IPS DF 6.9 (cell line): Measurements from ENCODE around the gene IQGAP2.
"Not testable (repeated sequence)": the region's sequence is repeated elsewhere in the genome, so short reads cannot be mapped to it uniquely, and the experiment has no call there.

Experiments used
- DNase-seq: peaks from one replicate; pipeline ENCODE4 v3.0.0-alpha.2; 2013; ENCODE audit warnings: low read depth, low spot score
- H3K27ac ChIP-seq: one replicate; pipeline ENCODE4 v1.5.1; 2013; ENCODE audit warnings: low read length, control low read depth
- H3K27me3 ChIP-seq: 2 replicates; pipeline ENCODE4 v1.6.1; 2013; ENCODE audit warnings: mild to moderate bottlenecking, low read length; ENCODE audit not compliant: control insufficient read depth, insufficient read depth
- H3K36me3 ChIP-seq: 2 replicates; pipeline ENCODE4 v1.6.1; 2013; ENCODE audit warnings: low read length; ENCODE audit not compliant: control insufficient read depth, insufficient read depth
- H3K4me1 ChIP-seq: 2 replicates; pipeline ENCODE4 v1.6.1; 2013; ENCODE audit warnings: low read length; ENCODE audit not compliant: control insufficient read depth, insufficient read depth
- H3K4me3 ChIP-seq: 2 replicates; pipeline ENCODE4 v1.5.1; 2013; ENCODE audit warnings: mild to moderate bottlenecking, low read length
- H3K9me3 ChIP-seq: 2 replicates; pipeline ENCODE4 v1.6.1; 2013; ENCODE audit warnings: low read length, inconsistent platforms; ENCODE audit not compliant: control insufficient read depth, insufficient read depth
- WGBS: extraction: QIAGEN DNeasy Blood & Tissue Kit; methylation state at CpG from one replicate; pipeline ENCODE4 v1.1.7; 2013; ENCODE audit warnings: mixed read lengths, missing lambda C conversion rate; ENCODE audit not compliant: insufficient read length, insufficient coverage; 5-methylcytosine and 5-hydroxymethylcytosine counted together

IQGAP2 gene

DNA sequence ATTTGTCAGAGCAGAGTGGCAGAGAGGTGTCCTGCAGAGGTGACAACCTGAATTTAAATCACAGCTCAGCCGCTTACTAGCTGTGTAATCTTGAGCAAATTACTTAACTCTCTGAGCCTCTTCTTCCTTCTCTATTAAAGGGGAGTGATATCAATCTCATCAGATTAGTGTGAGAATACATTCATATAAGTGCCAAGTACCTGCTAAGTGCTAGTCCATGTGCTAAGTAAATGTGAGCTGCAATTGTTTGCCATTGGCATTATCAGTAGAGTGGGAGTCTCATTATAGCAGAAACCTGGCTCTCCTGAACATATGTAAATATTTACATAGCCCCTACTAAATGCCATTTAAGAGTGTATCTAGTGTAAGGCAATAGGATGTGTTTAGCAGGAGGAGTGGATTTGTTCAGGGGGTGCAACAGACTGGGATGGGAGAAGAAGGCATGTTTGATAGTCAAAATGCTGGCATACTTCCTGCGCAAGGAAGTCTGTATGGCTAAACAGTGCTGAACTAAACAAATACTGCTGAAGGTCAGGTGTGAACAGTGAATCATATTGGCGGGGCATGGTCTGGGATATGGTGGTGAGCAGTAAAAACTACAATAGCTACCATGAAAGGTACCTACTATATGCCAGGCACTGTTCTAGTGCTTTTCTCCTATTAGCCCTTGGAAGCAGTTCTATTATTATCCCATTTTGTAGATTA is 145.6 kb downstream of the IQGAP2 start:
- H3K27ac ChIP-seq, result no peak overlapping the region
- peaks cover 3% of the 10 kb centered on the region; the same call in 1 of the 2 replicates for H3K4me1 ChIP-seq
- no peak for DNase-seq
- H3K27me3 ChIP-seq, result no peaks in the 10 kb centered on the region
- no peaks in the 10 kb centered on the region for H3K9me3 ChIP-seq
- WGBS, result no CpG with 5 or more reads among the region's 3 CpGs
- H3K36me3 ChIP-seq, result no peaks in the 10 kb centered on the region
- H3K4me3 ChIP-seq, result no peak overlapping the region

DNA sequence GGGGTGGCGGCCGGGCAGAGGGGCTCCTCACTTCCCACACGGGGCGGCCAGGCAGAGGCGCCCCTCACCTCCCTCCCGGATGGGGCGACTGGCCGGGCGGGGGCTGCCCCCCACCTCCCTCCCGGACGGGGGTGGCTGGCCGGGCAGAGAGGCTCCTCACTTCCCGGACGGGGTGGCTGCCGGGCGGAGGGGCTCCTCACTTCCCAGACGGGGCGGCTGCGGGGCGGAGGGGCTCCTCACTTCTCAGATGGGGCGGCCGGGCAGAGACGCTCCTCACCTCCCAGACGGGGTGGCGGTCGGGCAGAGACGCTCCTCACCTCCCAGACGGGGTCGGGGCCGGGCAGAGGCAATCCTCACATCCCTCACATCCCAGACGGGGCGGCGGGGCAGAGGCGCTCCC is 147.8 kb downstream of the IQGAP2 start:
- not testable (repeated sequence) for H3K36me3 ChIP-seq, H3K27ac ChIP-seq, DNase-seq, H3K4me1 ChIP-seq, H3K4me3 ChIP-seq, H3K27me3 ChIP-seq, H3K9me3 ChIP-seq
- WGBS, result no CpG with 5 or more reads among the region's 34 CpGs

DNA sequence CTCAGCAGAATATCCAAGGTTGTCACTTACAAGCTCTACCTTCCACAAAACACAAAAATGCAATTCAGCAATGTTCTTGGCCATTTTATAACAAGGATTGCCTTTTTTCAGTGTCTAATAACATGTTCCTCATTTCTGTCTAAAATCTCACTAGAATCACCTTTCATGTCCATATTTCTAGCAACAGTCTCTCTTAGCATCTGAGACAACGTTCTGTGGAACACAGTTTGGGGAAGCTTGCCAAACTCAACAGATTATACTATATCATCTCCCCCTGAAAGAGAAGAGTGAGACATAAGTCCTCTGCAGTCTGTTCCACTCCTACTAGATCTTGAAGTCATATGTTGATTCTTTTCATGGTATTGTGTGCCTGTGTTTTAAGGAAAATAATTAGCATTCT is 149.5 kb downstream of the IQGAP2 start:
- Histone ChIP-seq H3K27me3 (no peaks in the 10 kb centered on the region), H3K36me3 (no peaks in the 10 kb centered on the region), H3K27ac (no peak overlapping the region), H3K9me3 (no peaks in the 10 kb centered on the region), H3K4me3 (no peak overlapping the region), H3K4me1 (no peaks in the 10 kb centered on the region)
- WGBS, result no CpG with 5 or more reads among the region's 1 CpG
- no peak for DNase-seq

DNA sequence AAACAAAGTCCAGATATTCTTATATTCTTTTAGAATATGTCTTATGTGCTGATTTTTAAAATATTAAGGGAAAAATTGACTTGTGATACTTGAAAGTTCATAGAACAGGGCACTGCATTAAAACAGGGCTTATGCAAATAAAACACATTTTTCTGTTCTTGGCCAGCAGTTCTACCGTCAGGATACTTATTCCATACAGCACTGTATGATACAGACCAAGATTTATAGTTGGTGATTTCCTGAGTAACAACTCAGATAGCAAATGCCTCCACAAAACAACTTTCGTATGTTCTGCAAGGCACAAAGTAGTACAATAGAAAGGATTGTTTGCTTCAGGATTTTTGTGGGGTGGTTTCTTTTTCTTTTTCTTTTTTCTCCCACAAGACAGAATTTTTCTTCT is 150.2 kb downstream of the IQGAP2 start:
- DNase-seq, result no peak
- no peak overlapping the region for H3K4me3 ChIP-seq
- H3K27ac ChIP-seq, result no peak overlapping the region
- H3K4me1 ChIP-seq, result no peaks in the 10 kb centered on the region
- H3K36me3 ChIP-seq, result no peaks in the 10 kb centered on the region
- no peaks in the 10 kb centered on the region for H3K9me3 ChIP-seq
- no peaks in the 10 kb centered on the region for H3K27me3 ChIP-seq
- no CpG with 5 or more reads among the region's 2 CpGs for WGBS

DNA sequence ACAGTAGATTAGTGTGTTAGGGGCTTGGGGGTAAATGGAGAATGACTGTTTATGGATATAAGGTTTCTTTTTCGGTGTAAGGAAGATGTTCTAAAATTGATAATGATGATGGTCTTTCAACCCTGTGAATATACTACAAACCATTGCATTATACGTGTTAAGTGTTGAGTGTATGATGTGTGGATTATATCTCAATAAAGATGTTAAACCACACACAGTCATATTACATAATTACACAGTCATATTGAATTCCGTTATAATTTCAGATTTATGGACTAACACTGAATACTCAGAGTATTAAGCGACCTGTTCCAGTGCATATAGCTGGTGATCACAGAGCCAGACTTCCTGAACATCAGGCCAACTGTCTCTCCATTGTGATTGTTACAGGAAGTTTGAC is 152.0 kb downstream of the IQGAP2 start:
- Histone ChIP-seq H3K9me3 (no peaks in the 10 kb centered on the region), H3K4me3 (no peak overlapping the region), H3K36me3 (no peaks in the 10 kb centered on the region), H3K27me3 (no peaks in the 10 kb centered on the region), H3K27ac (no peak overlapping the region), H3K4me1 (no peaks in the 10 kb centered on the region)
- no peak for DNase-seq
- WGBS, result no CpG with 5 or more reads among the region's 4 CpGs

DNA sequence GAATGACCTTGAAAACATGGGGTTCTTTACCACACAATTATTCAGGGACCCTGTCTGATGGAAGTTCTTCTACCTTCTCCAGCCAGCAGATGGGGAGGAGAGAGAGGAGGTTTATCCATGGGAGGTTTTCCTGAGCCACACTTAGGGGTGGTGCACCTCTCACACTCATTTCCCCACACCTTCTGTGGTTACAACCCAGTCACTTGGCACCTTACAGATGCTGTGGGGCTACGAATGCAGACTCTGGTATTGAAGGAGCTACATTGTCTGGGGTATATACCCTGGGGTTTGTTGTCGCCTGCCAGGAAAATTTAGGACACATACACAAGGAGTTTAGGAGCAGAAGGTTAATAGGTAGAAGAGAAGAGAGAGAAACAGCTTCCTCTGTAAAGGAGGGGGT is 152.6 kb downstream of the IQGAP2 start:
- H3K36me3 ChIP-seq, result no peaks in the 10 kb centered on the region
- no CpG with 5 or more reads among the region's 2 CpGs for WGBS
- no peak for DNase-seq
- H3K4me3 ChIP-seq, result no peak overlapping the region
- no peak overlapping the region for H3K27ac ChIP-seq
- H3K9me3 ChIP-seq, result no peaks in the 10 kb centered on the region
- no peaks in the 10 kb centered on the region for H3K4me1 ChIP-seq
- no peaks in the 10 kb centered on the region for H3K27me3 ChIP-seq

DNA sequence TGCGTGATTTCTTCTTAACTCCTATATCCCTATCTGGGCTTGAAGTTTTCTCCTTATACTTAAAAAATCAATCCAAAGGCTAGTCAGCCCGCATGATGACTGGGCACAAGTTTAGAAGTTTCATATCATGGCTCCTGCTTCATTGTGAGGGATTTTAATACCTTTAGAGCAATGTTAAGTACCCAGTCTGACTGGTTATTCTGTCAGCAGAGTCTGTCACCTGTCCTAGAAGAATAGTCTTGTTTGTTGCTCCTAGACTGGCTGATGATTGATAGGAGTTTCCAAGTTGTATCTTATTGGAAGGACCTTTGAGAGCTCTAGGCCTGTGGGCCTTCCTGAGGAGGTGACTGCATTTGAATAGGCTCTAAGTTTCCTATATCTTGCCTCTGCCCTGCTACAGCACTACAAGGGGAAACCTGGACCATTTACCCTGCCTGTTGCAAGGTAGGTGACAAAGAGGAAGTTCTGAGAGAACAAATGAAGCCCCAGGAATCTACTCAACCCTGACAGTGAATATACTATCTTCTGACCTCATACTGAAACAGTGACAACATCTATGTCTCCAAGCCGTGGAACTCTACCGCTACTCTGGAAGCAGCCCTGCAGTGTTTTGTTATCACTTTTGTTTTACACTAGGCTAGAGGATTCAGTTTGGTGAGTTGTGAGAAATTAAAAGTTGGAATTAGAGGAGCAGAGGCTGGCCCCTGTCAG is 153.6 kb downstream of the IQGAP2 start:
- H3K27me3 ChIP-seq, result no peaks in the 10 kb centered on the region
- no peaks in the 10 kb centered on the region for H3K4me1 ChIP-seq
- no peak overlapping the region for H3K4me3 ChIP-seq
- H3K9me3 ChIP-seq, result no peaks in the 10 kb centered on the region
- H3K27ac ChIP-seq, result no peak overlapping the region
- no peak for DNase-seq
- no CpG with 5 or more reads among the region's 4 CpGs for WGBS
- H3K36me3 ChIP-seq, result no peaks in the 10 kb centered on the region

DNA sequence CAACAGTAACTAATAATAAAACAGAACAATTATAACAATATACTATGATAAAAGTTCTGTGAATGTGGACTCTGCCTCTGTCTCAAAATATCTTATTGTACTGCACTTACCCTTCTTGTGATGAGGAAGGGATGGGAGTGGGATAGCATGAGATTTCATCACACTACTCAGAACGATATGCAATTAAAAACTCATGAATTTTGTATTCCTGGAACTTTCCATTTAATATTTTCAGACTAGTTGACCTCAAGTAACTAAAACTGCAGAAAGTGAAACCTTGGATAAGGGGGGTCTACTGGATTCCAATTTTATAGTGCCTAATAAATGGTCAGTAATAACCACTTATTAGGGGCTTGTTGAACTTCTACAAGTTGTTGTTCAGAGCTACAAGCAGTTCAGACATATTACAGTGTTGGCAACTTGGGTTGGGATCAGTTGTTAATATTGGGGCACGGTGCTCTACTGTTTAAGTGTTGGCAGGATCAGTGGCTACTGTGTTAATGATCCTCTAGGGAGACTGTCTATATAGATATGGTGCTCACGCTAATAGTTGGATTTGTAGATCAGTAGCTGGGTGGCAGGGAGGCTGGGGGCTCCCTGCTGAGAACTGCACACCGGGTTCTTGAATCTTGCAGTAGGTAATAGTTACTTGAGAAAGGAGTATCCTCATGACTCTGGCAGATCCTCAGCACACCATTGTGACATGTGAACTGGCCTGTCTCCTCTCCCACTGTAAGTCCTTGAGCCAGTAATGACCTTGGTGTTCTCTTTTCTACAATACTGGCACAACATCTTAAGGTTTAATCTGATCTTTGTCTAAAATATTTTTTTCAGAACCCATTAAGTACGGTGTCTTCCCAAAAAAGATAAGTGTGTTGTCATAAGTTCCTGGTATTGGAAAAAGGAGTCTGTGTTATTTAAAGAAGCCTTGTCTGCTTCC is 158.1 kb downstream of the IQGAP2 start:
- Histone ChIP-seq H3K27ac (no peak overlapping the region), H3K4me3 (no peak overlapping the region), H3K9me3 (no peaks in the 10 kb centered on the region), H3K27me3 (no peaks in the 10 kb centered on the region), H3K4me1 (peaks cover 1% of the 10 kb centered on the region; the same call in 1 of the 2 replicates), H3K36me3 (no peaks in the 10 kb centered on the region)
- no peak for DNase-seq
- no CpG with 5 or more reads among the region's 5 CpGs for WGBS

DNA sequence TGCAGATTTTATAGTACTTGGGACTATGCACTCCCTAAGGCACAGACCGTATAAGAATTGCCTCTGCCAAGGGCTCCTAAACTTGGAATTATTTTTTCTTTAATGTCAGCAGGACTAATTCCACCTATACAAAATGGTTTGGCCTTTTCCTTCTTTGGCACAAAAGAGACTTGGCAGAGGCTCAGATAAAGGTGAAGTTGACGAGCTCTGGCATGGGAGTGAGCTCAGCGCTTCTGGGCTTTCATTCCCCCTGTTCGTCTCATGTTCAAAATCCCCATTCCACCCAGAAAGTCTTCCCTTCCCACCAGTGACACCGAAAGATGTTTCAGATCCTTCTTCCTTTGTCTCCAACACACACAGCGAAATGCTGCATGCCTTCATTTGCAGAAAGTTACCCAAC is 158.9 kb downstream of the IQGAP2 start:
- Histone ChIP-seq H3K4me3 (no peak overlapping the region), H3K27ac (no peak overlapping the region), H3K4me1 (peaks cover 1% of the 10 kb centered on the region; the same call in 1 of the 2 replicates), H3K27me3 (no peaks in the 10 kb centered on the region), H3K9me3 (no peaks in the 10 kb centered on the region), H3K36me3 (no peaks in the 10 kb centered on the region)
- DNase-seq, result no peak
- no CpG with 5 or more reads among the region's 6 CpGs for WGBS

DNA sequence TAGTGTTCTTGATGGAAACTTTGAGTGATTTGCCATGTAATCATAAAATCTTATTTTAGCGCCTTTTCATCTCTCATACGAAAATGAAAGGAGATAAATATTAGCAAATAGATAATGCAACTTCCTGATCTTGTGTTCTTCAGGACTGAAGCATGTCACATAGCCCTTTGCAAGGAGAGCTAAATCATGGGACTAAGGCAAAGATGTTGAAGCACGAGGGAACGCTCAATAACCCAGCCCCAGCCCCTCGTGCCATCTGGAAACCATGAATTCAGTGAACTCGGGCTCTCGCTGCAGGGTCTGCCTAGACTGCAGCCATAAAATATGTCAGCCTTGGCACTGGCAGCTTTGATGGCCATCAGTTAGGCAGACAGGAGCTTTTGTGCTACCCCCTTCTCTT is 161.9 kb downstream of the IQGAP2 start:
- H3K9me3 ChIP-seq, result no peaks in the 10 kb centered on the region
- H3K4me3 ChIP-seq, result no peak overlapping the region
- WGBS, result no CpG with 5 or more reads among the region's 7 CpGs
- H3K27ac ChIP-seq, result no peak overlapping the region
- H3K4me1 ChIP-seq, result peaks cover 1% of the 10 kb centered on the region; the same call in 1 of the 2 replicates
- no peaks in the 10 kb centered on the region for H3K27me3 ChIP-seq
- no peaks in the 10 kb centered on the region for H3K36me3 ChIP-seq
- DNase-seq, result no peak
